Nucleus accumbens (tissue), 56 donors: ENCODE measurements around the gene CYREN.

Experiments used
- DNase-seq, 56 donors: peaks; one replicate each; lab custom pipeline; 2025; lab: John Stamatoyannopoulos, UW

Gene CYREN

DNA sequence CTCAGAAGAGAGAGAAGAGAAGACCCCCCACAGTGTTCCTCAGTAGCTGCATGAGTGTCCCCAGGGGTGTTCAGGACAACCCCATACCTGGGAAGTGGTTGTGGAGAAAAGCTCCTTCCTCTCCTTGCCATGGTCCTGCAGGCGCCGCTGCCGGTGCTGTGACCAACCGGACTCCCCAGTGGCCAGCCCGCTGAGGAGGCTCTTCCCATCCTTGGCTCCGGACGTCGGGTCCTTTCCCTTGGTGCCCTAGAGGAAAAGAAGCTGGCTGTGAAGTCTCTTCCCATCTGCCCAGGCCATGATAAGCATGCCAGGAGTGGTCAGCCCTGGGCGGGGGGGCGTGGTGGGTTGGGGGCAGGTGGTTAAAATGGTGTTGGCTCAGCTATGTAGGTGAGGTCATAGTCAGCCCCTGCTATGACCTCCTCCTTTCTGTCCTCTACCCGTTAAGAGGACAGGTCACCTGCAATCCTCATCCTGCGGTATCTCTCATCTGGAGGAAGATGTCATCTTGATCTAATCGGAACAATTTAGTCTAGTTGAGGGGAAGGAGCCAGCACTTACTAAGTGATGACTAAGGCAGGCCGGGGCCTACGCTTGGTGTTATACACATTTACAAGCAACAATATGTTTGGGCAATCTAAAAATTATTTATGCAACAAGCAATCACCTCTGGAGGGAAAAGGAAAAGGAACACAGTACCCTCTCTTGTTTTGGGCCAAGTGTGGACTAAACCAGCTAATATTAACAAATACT is 27.6 kb upstream of the CYREN start:
- no peak for DNase-seq

GRCh38 chr7:135197343-135197742 is 26.8 kb upstream of the CYREN start:
- no peak for DNase-seq

DNA sequence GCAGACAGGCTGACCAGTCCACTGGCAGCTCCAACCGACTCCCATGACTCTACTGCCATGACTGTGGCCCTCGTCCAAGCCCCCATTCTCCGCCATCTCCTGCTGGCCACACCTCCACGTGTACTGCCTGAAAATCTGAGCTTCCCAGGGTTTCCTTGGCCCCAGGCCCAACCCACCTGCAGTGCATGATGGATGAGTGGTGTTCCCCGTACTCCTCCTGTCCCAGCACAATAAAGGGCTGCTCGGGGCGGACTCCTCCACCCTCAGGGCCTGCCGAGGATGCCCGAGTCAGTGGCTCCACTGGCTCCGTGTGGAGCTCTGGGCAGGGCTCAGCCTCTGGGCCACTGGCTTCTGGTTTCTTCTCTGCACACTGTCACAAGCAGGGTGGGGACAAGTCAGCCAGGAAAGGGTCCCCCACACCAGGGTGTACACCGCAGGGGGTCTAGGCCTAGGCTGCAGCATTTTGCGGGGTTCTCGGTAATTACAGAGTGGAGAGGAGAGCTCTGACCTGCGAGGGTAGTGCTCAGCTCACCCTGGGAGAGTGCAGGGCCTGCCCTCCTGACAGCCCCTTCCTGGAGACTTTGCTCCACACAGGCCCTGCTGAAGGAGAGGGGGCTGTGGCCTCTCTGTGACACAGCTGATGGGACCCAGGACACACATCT is 25.6 kb upstream of the CYREN start:
- DNase-seq: no peak

DNA sequence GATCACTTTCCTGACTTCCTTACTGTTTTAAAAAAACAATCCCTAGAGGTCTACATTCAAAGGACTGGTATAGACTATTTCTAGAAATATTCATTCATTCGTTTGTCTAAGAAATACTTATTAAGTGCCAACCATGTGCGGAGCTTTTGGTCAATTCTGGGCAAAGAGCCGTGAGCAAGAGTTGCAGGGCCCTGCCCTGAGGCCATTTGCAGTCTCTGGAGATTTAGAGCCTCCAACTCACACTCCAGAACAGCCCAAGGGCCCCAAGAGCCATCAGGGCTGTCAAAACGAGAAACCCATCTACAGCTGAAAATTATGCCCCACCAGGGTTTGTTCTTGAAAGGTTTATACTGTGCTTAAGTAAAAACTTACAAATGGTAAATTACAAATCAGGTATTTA is 24.6 kb upstream of the CYREN start:
- DNase-seq: no peak

- no peak for DNase-seq
These were observed 24.1 kb upstream of the CYREN start for GRCh38 chr7:135194494-135195095.

DNA sequence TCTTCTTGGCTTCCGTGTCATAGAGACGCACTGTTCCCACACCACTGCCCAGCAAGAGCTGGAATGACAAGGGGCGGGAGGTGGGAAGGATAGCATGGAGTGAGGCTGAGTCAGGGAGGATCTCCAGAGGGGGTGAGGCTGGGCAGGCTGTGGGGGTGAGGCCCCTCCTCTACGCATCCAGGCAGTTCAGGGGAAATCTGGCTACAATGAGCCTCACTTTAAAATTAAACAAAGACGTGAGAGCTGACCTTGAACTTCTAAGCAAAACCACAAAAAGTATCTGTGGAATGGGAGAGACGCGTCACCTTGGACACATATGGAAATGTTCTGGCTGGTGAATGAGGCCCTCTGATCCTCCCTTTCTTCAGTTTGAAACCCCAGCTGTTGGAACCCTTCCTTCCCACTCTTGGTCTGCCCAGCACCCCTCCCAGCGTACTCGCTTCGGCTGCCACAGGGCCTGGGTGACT is 23.1 kb upstream of the CYREN start:
- no peak for DNase-seq

GRCh38 chr7:135192914-135193536 is 22.5 kb upstream of the CYREN start:
- no peak for DNase-seq

DNA sequence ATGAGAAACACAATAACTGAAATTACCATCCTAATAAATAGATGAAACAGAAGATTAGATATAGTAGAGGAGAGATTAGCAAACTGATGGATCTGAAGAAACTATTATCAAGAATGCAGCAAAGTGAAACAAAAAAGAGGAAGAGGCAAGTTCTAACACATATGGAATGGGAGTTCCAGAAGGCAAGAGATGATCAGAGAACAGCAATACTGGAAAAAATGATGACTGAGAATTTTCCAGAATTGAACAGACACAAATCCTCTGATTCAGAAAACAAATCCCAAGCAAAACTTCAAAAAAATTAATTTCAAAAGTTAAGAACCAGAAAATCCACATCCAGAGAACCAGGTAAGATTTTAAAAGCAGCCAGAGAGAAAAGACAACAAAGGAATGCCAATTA is 20.2 kb upstream of the CYREN start:
- DNase-seq: no peak

DNA sequence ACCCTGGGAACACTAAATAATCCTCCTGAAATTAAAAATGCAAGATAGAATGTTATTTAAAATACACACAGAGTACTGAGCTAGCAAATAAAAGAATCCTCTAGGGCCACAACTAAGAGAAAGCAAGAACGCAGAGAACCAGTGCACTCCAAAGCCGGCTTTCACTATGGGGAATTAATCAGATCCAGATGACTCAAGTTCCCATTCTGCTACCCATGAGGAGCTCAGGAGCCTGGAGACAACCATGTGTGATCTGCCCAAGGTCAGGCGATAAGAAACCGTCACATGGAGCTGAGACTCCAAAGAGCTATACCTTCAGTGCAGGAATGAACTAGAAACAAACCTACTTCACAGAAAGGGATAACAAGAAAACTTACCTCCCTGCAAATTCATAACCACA is 19.5 kb upstream of the CYREN start:
- no peak for DNase-seq

DNA sequence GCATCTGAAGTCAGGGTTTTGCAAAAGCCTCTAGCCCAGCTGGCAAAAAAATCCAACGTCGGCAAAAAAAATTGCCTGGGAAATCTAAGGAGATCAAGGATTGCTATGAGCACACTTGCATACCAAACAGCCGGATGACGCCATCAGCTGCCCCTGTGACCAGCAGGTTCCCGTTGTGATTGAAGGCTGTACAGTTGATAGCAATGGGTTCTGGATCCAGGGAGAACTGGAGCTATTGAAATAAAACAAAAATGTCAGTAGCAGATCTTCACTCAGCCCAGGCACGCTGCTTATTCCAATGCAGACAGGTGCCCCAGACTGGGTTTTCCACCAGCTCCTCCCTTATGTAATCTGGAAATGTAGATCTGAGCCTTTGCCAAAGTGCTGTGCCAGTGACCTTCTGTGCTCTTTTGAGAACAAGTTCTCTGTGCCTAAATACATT is 18.7 kb upstream of the CYREN start:
- peak in 6 of 56 donors; percentile 23 to 39 (median 30) for DNase-seq

DNA sequence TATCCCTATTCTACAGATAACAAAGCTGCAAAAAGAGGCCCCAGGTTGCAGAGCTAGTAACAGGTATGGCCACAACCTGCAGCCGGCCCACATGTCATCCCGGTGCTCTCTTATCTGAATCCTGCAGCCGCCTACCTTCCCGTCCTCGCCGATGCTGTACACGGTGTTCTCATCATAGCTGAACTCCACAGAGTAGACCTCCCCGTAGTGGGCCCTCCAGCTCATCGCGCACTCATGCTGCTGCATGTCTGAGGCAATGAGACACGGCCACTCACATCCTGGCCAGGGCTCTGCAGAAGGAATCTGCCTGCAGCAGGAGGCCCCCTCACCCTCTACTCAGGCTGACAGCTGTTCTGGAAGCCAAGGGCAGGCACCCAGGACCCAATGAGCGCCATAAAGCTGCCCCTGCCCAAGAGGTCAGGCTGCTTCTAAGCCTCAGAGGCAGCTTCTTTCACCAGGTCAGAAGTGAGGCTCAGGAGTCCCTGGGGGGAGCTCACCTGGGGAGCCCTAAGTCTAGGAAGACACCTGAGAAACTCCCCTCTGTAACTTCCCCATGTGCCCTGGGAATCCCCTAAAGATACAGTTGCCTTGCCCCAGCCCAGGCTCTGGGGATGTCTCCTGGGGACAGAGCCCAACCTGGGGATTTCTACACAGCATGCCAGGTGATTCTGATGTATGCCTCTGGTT is 17.9 kb upstream of the CYREN start:
- DNase-seq: no peak

GRCh38 chr7:135186841-135187253 is 16.3 kb upstream of the CYREN start:
- DNase-seq: no peak

GRCh38 chr7:135186261-135186540 is 15.7 kb upstream of the CYREN start:
- DNase-seq: no peak

- no peak for DNase-seq
These were observed 15.2 kb upstream of the CYREN start for GRCh38 chr7:135185471-135186260.

GRCh38 chr7:135184254-135184841 is 13.8 kb upstream of the CYREN start:
- no peak for DNase-seq

GRCh38 chr7:135183478-135183877 is 13.0 kb upstream of the CYREN start:
- DNase-seq: no peak

DNA sequence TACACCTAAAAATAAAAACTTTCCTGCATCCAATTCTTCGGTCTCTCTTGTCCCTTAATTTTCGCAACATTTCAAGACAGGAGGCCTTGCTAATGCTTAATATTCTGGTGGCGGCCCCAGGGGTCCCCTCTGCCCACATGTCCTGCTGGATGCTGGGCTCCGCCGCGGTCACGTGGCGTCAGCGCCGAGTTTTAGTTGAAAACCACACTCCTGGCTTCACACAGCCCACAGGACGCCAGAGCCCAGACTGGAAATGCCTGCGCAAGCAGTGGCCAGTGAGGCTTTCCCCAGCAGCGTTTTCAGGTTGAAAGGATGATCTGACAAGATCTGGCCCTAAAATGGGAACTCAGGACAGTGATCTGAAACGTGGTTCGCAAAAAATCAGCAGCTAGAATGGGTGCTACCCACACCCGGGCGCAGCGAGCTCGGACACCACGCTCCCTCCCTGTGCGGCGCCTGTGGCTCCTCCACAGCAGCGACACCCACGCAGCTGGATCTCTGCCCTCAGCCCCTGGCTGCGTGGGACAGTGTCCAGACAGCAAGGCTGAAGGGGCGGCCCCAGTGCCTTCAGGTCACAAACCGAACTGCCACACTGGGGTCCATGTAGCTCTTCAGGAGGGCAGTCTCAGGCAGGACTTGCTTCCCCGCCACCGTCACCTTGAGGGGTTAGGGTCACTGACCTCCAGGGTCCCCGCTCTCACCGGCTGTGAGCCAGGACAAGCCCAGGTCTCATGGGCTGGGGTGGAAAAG is 11.6 kb upstream of the CYREN start:
- no peak for DNase-seq

- no peak for DNase-seq
These were observed 10.9 kb upstream of the CYREN start for GRCh38 chr7:135181261-135181928.
